GM21526 (cell line): ENCODE results near the gene LTN1.
"Not testable (repeated sequence)": the region's sequence is repeated elsewhere in the genome, so short reads cannot be mapped to it uniquely, and the experiment has no call there.

Experiments
- ATAC-seq: cut with Tn5 transposase; IDR thresholded peaks from one replicate; pipeline ENCODE4 v1.9.1; 2021; ENCODE audit warnings: moderate library complexity; ENCODE audit not compliant: unreplicated experiment, low FRiP score

Gene LTN1, protein sequence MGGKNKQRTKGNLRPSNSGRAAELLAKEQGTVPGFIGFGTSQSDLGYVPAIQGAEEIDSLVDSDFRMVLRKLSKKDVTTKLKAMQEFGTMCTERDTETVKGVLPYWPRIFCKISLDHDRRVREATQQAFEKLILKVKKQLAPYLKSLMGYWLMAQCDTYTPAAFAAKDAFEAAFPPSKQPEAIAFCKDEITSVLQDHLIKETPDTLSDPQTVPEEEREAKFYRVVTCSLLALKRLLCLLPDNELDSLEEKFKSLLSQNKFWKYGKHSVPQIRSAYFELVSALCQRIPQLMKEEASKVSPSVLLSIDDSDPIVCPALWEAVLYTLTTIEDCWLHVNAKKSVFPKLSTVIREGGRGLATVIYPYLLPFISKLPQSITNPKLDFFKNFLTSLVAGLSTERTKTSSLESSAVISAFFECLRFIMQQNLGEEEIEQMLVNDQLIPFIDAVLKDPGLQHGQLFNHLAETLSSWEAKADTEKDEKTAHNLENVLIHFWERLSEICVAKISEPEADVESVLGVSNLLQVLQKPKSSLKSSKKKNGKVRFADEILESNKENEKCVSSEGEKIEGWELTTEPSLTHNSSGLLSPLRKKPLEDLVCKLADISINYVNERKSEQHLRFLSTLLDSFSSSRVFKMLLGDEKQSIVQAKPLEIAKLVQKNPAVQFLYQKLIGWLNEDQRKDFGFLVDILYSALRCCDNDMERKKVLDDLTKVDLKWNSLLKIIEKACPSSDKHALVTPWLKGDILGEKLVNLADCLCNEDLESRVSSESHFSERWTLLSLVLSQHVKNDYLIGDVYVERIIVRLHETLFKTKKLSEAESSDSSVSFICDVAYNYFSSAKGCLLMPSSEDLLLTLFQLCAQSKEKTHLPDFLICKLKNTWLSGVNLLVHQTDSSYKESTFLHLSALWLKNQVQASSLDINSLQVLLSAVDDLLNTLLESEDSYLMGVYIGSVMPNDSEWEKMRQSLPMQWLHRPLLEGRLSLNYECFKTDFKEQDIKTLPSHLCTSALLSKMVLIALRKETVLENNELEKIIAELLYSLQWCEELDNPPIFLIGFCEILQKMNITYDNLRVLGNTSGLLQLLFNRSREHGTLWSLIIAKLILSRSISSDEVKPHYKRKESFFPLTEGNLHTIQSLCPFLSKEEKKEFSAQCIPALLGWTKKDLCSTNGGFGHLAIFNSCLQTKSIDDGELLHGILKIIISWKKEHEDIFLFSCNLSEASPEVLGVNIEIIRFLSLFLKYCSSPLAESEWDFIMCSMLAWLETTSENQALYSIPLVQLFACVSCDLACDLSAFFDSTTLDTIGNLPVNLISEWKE (N-terminal part only)

DNA sequence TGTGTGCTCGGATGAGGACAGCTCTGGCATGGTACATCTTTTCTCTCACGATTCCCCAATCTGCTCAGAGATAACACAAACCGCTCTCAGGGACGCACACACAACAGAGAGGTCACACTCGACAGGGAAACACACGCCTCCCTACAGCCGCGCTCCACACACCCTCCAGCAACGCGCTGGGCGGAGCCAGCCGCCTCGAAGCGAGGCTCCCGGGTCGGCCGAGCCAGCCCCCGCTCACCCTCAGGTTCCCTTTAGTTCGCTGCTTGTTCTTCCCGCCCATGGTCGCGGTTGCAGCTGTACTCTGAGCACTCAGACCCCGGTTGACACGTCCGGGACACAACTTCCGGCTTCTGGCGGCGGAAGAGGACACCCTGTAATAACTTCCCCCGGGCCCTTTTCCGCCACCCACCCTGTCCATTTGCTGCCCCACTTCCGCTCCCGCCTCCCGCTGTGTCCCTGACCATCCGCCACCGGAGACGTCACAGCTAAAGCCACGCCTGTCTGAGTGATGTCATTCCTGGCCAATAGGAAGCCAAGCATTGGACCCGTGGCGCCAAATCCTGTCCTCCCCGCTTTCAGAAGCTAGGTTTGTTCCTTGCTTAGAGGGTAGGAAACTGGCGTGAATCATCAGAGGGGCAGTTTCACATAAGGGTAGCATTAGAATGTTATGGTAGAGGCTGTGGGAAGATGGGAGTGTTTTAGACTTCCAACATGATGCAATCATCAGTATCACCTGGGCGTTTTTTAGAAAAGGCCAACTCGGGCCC, at the start of gene LTN1:
TSS of gene LTN1 (minus strand) at position 352 of the 767 bp plus-strand sequence. CDS start at position 280, 72 bp downstream.
- peak; percentile 96 for ATAC-seq

DNA sequence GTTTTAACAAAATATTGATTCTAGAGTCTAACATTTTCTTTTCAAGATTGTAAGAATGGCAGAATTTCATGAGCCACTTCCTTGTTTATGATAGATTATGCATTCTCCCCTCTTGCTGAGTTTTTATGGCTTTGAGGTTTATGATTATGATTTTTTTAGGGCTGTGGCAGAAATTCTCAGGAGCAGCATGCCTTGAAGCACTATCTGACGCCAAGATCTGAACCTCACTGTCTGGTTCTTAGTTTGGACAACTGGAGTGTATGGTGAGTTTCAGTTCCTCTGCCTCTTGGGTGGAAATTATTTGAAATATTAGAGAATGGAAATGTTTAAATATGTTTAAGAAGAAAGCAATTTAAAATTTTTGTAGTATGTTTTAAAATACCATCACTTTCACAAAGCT, 42.0 kb upstream of the LTN1 start:
- ATAC-seq, result no peak

DNA sequence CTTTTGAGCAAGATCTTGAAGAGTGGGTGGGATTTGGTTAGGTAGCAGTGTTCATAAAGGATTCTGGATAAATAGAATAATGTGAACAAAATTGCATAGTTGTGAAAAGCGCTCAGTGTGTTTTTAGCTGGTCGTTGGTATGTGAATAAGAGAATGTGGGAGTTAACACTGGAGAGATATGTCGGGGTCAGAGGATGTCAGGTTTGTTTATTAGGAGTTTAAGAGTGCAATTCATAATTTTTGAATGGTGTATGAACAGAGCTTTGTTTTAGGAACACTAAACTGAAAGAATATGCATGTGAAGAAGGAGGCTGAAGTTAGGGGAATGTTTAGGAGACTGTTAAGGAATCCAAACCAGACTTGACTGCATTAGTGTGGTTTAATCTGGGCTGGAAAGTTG, 41.2 kb upstream of the LTN1 start:
- no peak for ATAC-seq

DNA sequence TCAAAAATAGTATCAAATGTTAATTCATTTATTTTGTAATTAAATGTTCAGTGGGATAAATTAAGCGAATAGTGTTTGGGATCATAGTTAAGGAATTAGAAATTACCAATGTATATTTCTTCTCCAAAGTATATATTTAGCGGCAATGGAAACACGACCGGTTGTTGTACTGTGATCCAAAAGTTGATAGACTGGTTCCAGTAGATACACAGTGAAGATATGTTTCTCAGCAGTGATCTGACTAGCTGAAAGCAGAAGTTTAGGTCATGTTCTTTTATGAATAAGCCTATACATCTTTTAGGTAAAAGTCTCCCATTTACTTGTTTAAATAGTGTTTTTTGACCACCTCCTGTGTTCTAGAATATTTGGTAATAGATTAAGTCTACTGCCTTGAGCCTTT, 40.6 kb upstream of the LTN1 start:
- ATAC-seq, result no peak

DNA sequence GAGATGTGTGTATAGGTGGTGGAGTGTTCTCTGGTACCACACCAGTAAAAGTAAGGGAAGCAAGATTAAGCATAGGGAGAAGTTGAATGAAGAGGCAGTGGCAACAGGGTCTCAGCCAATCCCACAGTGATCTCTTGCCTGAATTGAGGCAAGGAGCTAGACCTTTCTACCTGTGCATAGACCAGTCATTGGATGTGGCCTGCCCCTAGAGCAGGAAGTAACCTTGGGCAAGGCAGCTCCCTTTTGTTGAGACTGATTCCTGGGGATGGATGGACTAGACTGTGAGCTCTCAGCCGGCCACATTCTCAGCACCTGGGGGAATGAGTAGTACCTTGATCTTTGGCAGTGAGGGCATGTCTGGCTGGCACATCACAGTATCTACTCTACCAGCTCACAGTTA, 38.2 kb upstream of the LTN1 start:
- no peak for ATAC-seq

DNA sequence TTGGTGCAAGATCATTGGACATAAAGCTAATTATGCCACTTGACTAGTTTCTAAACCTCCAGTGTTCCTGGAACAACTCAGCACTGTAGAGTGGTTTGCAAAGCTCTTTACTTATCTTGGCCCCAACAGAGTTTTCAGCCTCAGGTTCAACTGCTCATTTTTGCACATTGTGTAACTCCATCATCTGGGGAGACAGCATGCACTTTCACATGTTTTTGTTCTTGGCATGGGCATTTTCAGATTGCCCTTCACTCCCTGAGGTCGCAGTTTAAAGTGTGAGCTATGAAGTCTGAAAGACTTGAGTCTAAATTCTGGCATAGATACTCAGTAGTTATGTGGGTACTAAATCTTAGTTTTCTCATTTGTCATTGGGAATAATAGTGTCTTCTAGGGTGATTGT, 36.8 kb upstream of the LTN1 start:
- no peak for ATAC-seq

DNA sequence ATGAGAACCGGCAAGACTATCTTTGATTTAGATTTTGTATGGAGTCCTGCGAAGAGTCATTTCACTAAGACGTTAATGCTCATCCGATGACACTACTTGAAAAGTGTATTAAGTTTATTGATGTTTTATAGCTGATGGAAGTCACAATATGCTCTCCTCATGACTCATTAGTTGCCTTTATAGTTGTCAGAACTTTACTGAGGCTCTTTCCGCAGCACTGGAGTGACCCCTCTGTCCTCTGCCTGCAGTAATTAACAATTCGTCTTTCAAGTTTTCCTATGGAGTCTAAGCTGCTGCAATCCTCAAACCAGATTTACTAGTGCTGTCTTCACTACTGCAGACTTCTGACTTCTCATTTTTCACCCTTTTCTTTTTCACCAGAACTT, 32.6 kb upstream of the LTN1 start:
- ATAC-seq, result no peak

DNA sequence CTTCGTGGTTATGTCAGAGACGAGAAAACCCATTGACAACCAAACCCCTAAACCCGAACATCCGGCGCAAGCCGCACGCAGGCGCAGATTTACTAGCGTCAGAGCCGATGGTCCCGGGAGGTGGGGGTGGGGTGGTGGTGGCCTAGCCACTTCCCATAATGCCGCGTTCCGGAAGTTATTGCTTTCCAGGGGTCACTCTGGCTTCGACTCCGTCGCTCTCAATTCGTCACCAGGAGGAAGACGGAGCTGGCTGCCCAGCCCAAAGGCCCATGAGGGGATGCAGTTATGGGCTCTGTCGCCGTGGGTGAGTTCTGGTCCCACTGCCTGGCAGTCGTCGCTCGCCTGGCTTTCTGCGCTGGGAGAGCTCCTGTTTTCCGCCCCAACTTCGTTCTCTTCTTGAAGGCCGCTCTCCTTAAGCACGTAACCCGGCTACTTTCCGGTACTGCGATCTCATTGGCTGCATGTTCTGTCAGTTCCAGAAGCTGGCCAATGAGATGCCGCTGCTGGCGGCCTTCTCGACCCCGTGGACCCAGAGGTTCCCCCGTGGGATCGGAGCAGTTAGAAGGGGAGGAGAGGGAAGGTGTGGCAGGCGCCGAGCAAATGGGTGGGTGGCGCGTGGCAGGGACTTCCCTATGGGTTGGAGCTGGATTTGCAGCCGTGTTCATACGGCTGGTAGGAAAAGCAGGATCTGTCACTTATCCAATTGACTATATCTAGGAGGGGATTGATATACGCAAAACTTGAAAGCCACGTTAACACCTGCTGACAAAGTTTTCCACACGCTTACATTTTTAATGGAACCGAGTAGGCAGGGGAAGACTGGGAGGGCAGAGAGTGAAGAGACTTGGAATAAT, 32.0 kb upstream of the LTN1 start, which contains the start of gene USP16:
TSS of gene USP16 (plus strand) at position 195 of the 854 bp plus-strand sequence. CDS start 3,246 bp downstream, outside the sequence.
- peak; percentile 94 for ATAC-seq

DNA sequence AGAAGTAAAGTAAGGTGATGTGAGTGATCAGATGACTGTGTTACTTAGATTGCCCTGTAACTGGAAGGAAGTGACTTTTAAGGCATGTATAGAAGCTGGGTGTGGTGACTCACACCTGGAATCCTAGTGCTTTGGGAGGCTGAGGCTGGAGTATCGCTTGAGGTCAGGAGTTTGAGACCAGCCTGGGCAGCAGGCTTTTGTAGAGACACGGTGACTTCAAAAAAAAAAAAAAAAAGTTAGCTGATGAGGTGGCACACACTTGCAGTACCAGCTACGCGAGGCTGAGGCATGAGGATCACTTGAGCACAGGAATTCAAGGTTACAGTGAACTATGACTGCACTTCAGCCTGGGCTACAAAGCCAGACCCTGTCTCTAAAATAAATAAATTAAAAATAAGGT, 29.5 kb upstream of the LTN1 start:
- ATAC-seq, result no peak

DNA sequence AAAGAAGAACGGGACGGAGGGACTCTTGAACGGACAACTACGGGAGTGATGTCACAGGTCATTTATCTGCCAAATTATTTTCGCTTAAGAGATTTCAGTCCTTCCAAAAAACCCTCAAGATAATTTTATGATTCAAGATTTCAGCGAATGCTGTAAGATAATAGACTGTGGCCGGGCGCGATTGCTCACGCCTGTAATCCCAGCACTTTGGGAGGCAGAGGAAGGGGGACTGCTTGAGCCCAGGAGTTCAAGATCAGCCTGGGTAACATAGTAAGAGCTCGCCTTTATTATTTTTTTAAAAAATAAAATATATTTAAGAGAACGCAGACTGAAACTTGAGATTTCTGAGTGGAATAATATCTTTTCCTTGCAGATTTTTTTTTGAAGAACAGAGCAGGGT, 25.9 kb upstream of the LTN1 start:
- ATAC-seq, result peak; percentile 12

DNA sequence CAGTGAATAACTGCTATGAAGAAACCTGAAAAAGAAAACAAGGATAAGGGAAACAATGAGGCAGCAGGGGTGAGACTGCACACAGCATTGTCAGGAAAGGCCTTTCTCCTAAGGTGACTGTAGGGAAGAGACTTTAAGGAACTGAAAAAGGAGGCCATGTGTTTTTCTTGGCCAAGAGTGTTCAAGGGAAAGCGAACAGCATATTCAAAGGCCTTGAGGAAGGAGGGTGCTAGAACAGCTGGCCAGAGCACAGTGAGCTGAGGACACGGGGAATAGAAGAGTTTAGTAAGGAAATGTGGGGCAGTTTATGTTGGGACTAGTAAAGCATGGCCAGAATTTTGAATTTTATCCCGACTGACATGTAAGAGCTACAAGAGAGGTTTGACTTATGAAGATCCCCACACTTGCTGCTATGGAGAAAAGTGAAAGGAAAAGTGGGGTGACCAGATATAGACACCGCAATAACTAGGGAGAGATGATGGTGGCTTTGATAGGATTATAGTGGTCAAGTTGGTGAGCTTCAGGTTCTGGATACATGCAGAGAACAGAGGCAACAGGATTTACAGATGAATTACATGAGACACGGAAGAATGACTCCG, 25.1 kb upstream of the LTN1 start:
- no peak for ATAC-seq

DNA sequence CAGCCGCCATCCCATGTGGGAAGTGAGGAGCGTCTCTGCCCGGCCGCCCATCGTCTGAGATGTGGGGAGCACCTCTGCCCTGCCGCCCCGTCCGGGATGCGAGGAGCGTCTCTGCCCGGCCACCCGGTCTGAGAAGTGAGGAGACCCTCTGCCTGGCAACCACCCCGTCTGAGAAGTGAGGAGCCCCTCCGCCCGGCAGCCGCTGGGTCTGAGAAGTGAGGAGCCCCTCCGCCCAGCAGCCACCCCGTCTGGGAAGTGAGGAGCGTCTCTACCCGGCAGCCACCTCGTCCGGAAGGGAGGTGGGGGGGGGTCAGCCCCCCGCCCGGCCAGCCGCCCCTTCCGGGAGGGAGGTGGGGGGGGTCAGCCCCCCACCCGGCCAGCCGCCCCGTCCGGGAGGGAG, 18.6 kb upstream of the LTN1 start:
- ATAC-seq, result not testable (repeated sequence)

DNA sequence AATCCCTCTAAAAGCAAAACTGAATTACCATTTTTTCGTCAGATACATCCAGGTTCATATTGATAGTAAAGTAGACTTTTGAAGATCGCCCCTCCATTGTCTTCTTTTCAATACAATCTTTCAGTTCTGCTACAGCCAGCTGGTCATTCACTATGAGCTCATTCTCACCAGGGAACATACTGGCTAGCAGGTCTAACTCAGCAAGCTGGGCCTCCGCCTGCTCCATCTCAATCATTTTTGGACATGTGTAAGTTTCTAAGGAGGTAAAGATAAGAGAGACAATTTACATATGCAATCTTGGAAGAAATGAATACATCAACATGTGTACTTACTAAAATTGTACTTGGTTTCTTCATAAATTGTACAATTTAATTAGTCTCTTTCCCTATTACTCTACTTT, 15.7 kb upstream of the LTN1 start:
- no peak for ATAC-seq

DNA sequence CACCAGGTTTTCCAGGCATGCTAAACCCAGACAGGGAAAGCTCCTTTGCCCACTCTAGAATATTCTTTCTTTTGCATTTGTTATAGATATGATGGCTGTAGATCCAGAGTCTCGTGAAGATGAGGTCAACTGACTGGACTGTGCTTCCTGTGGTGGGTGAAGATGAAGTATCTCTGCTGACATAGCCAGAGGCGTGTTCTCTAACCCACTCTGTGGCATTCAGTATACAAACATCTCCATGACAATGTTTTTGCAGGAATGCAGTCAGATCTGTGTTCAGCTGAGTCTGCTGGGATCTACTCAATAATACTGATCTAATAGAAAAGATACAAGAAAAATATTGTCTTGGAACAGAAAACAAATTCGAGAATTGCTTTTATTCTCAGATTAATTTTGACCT, 15.1 kb upstream of the LTN1 start:
- ATAC-seq, result no peak

DNA sequence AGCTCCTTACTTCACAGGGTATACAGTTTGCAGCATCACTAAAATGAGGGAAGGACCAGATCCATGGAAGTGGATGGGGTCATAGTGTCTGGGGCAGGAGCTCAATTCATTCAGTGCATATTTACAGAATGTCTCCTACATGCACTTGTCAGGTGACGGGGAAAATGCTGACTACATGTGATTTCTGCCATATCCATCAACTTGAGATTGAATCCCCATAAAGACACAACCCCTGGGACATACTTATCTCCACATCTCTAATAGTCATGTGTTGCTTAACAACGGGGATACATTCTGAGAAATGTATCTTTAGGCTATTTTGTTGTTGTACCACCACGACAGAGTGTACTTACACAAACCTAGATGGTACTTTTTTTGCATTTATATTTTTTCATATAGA, 14.5 kb upstream of the LTN1 start:
- ATAC-seq, result no peak

DNA sequence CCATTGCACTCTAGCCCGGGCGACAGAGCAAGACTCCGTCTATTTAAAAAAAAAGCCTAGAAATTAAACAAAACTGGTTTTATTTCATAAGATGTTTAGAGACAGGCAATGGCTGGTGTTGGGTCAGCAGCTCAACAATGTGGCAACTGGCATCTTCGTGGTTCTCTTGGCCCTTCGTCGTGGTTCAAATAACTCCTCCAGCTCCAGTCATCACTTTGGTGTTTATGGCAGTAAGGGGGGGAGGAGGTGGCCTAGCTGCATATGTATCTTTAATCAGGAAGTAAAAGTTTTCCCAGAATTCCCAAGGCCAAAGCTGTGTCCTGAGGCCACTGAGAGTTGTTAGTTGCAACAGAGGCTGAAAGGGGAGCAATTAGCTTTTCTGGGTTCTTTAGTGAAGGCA, 13.0 kb upstream of the LTN1 start:
- no peak for ATAC-seq

DNA sequence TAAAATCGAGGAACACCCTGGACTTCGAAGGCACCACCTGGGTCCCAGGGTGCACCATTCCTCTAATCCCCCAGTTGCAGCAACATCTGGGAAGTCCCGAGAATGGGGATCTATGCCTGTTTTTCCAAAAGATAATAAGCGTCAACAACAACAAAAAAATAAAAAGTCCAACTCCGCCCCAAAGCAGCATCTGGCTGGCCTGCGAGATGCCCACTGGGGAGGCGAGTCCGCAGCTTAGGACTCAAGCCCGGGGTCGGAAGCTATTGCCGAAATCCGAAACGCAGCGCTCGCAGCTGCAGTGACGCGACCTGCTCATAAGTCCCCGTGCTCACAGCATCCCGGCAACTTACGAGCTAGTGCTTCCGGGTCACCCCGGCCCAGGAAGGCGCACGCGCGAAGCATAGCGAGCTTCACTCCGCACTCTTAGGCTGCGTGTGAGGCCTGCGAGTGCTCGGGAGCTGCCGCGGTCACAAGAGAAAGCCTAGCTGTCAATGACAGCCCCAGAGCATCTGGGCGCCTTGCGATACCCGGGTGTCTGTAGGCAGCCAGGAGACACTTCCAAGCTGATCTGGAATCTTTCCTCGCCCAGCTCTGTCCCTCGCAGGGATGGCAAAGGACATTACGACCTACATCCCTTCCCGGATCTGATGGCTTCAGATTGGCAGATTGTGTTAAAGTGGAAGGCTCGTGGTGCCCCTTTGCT, 9.9 kb upstream of the LTN1 start:
- ATAC-seq, result peak; percentile 99

DNA sequence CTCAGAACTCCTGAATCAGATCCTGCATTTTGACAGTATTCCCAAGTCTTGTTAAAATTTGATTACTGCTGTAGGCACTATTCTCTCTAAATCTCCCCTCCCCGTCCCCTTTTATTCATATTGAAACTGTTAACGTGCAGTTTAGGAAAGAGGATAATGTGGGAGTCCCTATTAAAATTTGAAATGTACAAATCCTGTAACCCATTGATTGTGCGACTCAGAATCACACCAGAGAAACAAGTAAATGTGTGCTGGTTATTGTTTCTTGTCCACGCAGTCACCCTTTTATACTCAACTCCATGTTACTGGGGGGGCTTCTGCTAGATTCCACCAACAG, 584 bp upstream of the LTN1 start:
- ATAC-seq, result no peak
